D721Med (cell line): ENCODE results near the gene ZNF778.

Source experiments
- DNase-seq: peaks from one replicate; pipeline ENCODE4 v3.0.0; 2011; ENCODE audit warnings: low spot score; ENCODE audit not compliant: insufficient read length
- FAIRE-seq: peaks from 2 replicates; lab custom pipeline; 2011; peaks lifted over from hg19 to GRCh38; lab: Jason Lieb, UNC
- TF ChIP-seq, protein P1 (sequence below): IDR thresholded peaks from 2 replicates; pipeline ENCODE4 v1.5.1; 2012; ENCODE audit warnings: mild to moderate bottlenecking, control low read depth; ENCODE audit not compliant: insufficient read depth; ENCODE audit errors: missing control alignments

The ZNF778 gene

DNA sequence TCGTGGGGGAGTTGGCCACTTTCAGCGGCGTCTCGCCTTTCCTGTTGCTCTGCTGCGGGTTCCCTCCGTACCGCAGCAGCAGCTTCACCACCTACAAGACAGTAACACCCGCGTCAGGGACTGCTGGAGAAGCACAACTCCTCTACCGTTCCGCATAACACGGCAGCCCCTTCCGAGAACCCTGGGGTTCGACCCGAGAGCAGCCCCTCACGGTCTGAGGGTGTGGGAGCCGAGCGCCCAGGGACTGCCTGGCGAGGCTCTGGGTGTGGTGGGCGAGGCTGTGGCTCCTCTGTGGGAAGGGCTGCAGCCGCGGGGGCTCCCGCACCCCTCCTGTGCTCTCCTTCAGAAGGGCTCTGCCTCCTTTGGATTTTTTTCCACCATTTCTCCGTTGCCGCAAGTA is 68.6 kb downstream of the ZNF778 start:
- FAIRE-seq (no peak), DNase-seq (no peak)
- TF ChIP-seq, protein P1, sequence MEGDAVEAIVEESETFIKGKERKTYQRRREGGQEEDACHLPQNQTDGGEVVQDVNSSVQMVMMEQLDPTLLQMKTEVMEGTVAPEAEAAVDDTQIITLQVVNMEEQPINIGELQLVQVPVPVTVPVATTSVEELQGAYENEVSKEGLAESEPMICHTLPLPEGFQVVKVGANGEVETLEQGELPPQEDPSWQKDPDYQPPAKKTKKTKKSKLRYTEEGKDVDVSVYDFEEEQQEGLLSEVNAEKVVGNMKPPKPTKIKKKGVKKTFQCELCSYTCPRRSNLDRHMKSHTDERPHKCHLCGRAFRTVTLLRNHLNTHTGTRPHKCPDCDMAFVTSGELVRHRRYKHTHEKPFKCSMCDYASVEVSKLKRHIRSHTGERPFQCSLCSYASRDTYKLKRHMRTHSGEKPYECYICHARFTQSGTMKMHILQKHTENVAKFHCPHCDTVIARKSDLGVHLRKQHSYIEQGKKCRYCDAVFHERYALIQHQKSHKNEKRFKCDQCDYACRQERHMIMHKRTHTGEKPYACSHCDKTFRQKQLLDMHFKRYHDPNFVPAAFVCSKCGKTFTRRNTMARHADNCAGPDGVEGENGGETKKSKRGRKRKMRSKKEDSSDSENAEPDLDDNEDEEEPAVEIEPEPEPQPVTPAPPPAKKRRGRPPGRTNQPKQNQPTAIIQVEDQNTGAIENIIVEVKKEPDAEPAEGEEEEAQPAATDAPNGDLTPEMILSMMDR: no peak
